OCI-LY3 (cell line): ENCODE measurements around the gene SMAD3.

Source experiments
- EZH2phosphoT487 ChIP-seq: fragments of 200-600 bp; shearing (Covaris generic); IDR thresholded peaks from 2 replicates; pipeline ENCODE4 v1.6.1; 2018; ENCODE audit warnings: antibody characterized with exemption, mixed run types, low read depth
- TF ChIP-seq, protein P1 (sequence below): fragments of 200-600, 300-600 bp; sonication (generic); IDR thresholded peaks from 2 replicates; pipeline ENCODE4 v1.5.1; 2014; ENCODE audit warnings: antibody characterized with exemption, low read length, low read depth

DNA sequence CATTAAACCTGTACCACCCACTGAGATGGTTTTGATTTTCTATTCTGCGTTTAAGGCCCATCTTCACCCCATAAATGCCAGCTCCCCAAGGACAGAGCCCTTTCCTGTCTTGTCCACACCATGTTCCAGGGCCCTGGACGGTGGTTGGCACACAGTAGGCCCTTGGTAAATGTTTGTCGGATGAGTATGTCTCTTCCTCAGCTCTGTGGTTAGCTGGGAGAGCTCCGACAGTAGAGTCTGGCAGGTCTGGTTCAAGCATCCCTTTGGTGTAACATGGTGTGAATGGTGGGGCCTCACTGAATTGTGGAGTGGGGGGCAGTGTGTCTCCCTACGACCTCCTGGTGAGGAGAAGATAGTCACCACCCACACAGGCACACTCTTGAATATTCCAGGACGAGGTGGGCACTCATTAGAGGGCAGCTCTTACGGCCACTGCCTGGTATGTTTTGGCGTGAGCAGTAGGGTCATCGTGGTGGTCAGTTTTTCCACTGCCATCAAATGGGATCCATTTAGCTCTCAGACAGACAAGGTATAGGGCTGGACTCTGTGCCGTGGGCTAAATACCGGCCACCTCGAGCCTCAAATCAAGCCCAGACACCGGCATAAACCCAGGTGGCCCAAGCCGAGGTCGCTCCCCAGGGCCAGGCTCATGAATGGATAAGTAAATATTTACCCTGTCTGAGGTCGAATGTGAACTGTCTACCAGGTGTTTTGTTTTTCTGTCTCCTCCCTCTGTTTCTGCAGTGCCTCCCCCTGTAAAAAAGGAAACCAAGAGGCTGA is 61.3 kb downstream of the SMAD3 start:
- TF ChIP-seq, protein P1, sequence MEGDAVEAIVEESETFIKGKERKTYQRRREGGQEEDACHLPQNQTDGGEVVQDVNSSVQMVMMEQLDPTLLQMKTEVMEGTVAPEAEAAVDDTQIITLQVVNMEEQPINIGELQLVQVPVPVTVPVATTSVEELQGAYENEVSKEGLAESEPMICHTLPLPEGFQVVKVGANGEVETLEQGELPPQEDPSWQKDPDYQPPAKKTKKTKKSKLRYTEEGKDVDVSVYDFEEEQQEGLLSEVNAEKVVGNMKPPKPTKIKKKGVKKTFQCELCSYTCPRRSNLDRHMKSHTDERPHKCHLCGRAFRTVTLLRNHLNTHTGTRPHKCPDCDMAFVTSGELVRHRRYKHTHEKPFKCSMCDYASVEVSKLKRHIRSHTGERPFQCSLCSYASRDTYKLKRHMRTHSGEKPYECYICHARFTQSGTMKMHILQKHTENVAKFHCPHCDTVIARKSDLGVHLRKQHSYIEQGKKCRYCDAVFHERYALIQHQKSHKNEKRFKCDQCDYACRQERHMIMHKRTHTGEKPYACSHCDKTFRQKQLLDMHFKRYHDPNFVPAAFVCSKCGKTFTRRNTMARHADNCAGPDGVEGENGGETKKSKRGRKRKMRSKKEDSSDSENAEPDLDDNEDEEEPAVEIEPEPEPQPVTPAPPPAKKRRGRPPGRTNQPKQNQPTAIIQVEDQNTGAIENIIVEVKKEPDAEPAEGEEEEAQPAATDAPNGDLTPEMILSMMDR: no peak
- TF ChIP-seq EZH2phosphoT487: no peak
